GM12801 (cell line): ENCODE results near the gene MED25.

ENCODE experiments used
- CTCF ChIP-seq: IDR thresholded peaks from one replicate; pipeline ENCODE4 v1.5.1; 2011; ENCODE audit warnings: control low read depth; ENCODE audit not compliant: insufficient read length; ENCODE audit errors: extremely low read depth

MED25 gene

GRCh38 chr19:49817964-49818648, at the start of gene MED25:
TSS of gene MED25 (plus strand) at chr19:49818289. CDS start at chr19:49818342, 53 bp downstream.
- no peak for TF ChIP-seq CTCF

GRCh38 chr19:49770529-49770928, 47.6 kb upstream of the MED25 start:
- TF ChIP-seq CTCF = no peak

- no peak for TF ChIP-seq CTCF
Observed at GRCh38 chr19:49771674-49772139, 46.4 kb upstream of the MED25 start.

GRCh38 chr19:49772850-49773432, 45.1 kb upstream of the MED25 start:
- no peak for TF ChIP-seq CTCF

GRCh38 chr19:49773663-49774350, 44.3 kb upstream of the MED25 start:
- no peak for TF ChIP-seq CTCF

- no peak for TF ChIP-seq CTCF
Observed at GRCh38 chr19:49774969-49775368, 43.1 kb upstream of the MED25 start.

GRCh38 chr19:49775742-49776370, 42.2 kb upstream of the MED25 start:
- no peak for TF ChIP-seq CTCF
